Lower leg skin (tissue), 3 donors: ENCODE results near the gene MCF2L2.

ENCODE experiments used
- CTCF ChIP-seq, 3 donors: fragments of 450-650 bp; IDR thresholded peaks; one replicate each; pipeline ENCODE4 v1.5.1; 2016; ENCODE audit warnings: antibody characterized with exemption in 3 of 3, mild to moderate bottlenecking in 3 of 3, moderate library complexity in 2 of 3
- POLR2A ChIP-seq, 2 donors: fragments of 450-650 bp; IDR thresholded peaks; one replicate each; pipeline ENCODE4 v1.6.1; 2016 to 2017; ENCODE audit warnings: antibody characterized with exemption in 2 of 2, mild to moderate bottlenecking in 1 of 2, moderate library complexity in 1 of 2

GRCh38 chr3:183212096-183212495, 216.3 kb downstream of the MCF2L2 start:
- TF ChIP-seq CTCF (IDR thresholded peaks at IDR 0.05) (no peak), POLR2A (IDR thresholded peaks at IDR 0.05) (no peak)
